NT2/D1 (cell line): Measurements from ENCODE around the gene ZNF24.

Source experiments
- SUZ12 ChIP-seq: IDR thresholded peaks from 2 replicates; pipeline ENCODE4 v1.6.1; 2011; ENCODE audit not compliant: insufficient read length, insufficient read depth; ENCODE audit errors: extremely low read depth
- YY1 ChIP-seq: IDR thresholded peaks from 2 replicates; pipeline ENCODE4 v1.6.1; 2011; ENCODE audit not compliant: insufficient read length, insufficient read depth

- no peak for TF ChIP-seq SUZ12
- no peak for TF ChIP-seq YY1
Measured at GRCh38 chr18:35334821-35335220, 9.4 kb downstream of the ZNF24 start.
